ENCODE measurements around the gene MGST2.
"Not testable (repeated sequence)": the region's sequence is repeated elsewhere in the genome, so short reads cannot be mapped to it uniquely, and the experiment has no call there.

The MGST2 gene

GRCh38 chr4:139630991-139631390 lies 34.6 kb upstream of the MGST2 start:
- H3K9ac ChIP-seq (ENCODE audit: low read length), result no peak overlapping the region
- H3K4me1 ChIP-seq (ENCODE audit: insufficient read depth, low read length), result no peaks in the 10 kb centered on the region
- H3K4me3 ChIP-seq (ENCODE audit: low read depth in 1 of 2, low read length in 2 of 2), result no peak overlapping the region
- H3K9me3 ChIP-seq (ENCODE audit: low read length), result no peaks in the 10 kb centered on the region
- H3K36me3 ChIP-seq (ENCODE audit: insufficient read depth, low read length), result no peaks in the 10 kb centered on the region
- no peaks in the 10 kb centered on the region for H3K27me3 ChIP-seq (ENCODE audit: control insufficient read depth in 1 of 2, insufficient read depth in 2 of 2, low read length in 2 of 2)
- H3K27ac ChIP-seq (ENCODE audit: low read depth, low read length), result no peak overlapping the region

GRCh38 chr4:139631791-139632190 lies 33.8 kb upstream of the MGST2 start:
- no peaks in the 10 kb centered on the region for H3K27me3 ChIP-seq (ENCODE audit: control insufficient read depth in 1 of 2, insufficient read depth in 2 of 2, low read length in 2 of 2)
- H3K36me3 ChIP-seq (ENCODE audit: insufficient read depth, low read length), result no peaks in the 10 kb centered on the region
- no peak overlapping the region for H3K27ac ChIP-seq (ENCODE audit: low read depth, low read length)
- no peaks in the 10 kb centered on the region for H3K4me1 ChIP-seq (ENCODE audit: insufficient read depth, low read length)
- no peak overlapping the region for H3K9ac ChIP-seq (ENCODE audit: low read length)
- H3K9me3 ChIP-seq (ENCODE audit: low read length), result no peaks in the 10 kb centered on the region
- H3K4me3 ChIP-seq (ENCODE audit: low read depth in 1 of 2, low read length in 2 of 2), result no peak overlapping the region

- not testable (repeated sequence) for H3K36me3 ChIP-seq (ENCODE audit: insufficient read depth, low read length); H3K9me3 ChIP-seq (ENCODE audit: low read length); H3K27ac ChIP-seq (ENCODE audit: low read depth, low read length); H3K27me3 ChIP-seq (ENCODE audit: control insufficient read depth in 1 of 2, insufficient read depth in 2 of 2, low read length in 2 of 2); H3K9ac ChIP-seq (ENCODE audit: low read length); H3K4me3 ChIP-seq (ENCODE audit: low read depth in 1 of 2, low read length in 2 of 2); H3K4me1 ChIP-seq (ENCODE audit: insufficient read depth, low read length)
Measured at GRCh38 chr4:139632739-139633138, 32.9 kb upstream of the MGST2 start.

GRCh38 chr4:139633195-139633594 lies 32.4 kb upstream of the MGST2 start:
- no peaks in the 10 kb centered on the region for H3K36me3 ChIP-seq (ENCODE audit: insufficient read depth, low read length)
- no peaks in the 10 kb centered on the region for H3K9me3 ChIP-seq (ENCODE audit: low read length)
- no peak overlapping the region for H3K27ac ChIP-seq (ENCODE audit: low read depth, low read length)
- H3K9ac ChIP-seq (ENCODE audit: low read length), result no peak overlapping the region
- no peaks in the 10 kb centered on the region for H3K27me3 ChIP-seq (ENCODE audit: control insufficient read depth in 1 of 2, insufficient read depth in 2 of 2, low read length in 2 of 2)
- H3K4me1 ChIP-seq (ENCODE audit: insufficient read depth, low read length), result no peaks in the 10 kb centered on the region
- H3K4me3 ChIP-seq (ENCODE audit: low read depth in 1 of 2, low read length in 2 of 2), result peak overlapping the region; percentile 4 to 56

GRCh38 chr4:139633661-139634060 lies 32.0 kb upstream of the MGST2 start:
- Histone ChIP-seq H3K4me1 (ENCODE audit: insufficient read depth, low read length) (no peaks in the 10 kb centered on the region), H3K36me3 (ENCODE audit: insufficient read depth, low read length) (no peaks in the 10 kb centered on the region), H3K9ac (ENCODE audit: low read length) (no peak overlapping the region), H3K9me3 (ENCODE audit: low read length) (no peaks in the 10 kb centered on the region), H3K27ac (ENCODE audit: low read depth, low read length) (peak overlapping the region; percentile 35), H3K4me3 (ENCODE audit: low read depth in 1 of 2, low read length in 2 of 2) (peak overlapping the region; percentile 4 to 56), H3K27me3 (ENCODE audit: control insufficient read depth in 1 of 2, insufficient read depth in 2 of 2, low read length in 2 of 2) (no peaks in the 10 kb centered on the region)

- no peak overlapping the region for H3K4me3 ChIP-seq (ENCODE audit: low read depth in 1 of 2, low read length in 2 of 2)
- no peaks in the 10 kb centered on the region for H3K9me3 ChIP-seq (ENCODE audit: low read length)
- H3K27me3 ChIP-seq (ENCODE audit: control insufficient read depth in 1 of 2, insufficient read depth in 2 of 2, low read length in 2 of 2), result no peaks in the 10 kb centered on the region
- no peaks in the 10 kb centered on the region for H3K4me1 ChIP-seq (ENCODE audit: insufficient read depth, low read length)
- H3K27ac ChIP-seq (ENCODE audit: low read depth, low read length), result no peak overlapping the region
- no peak overlapping the region for H3K9ac ChIP-seq (ENCODE audit: low read length)
- no peaks in the 10 kb centered on the region for H3K36me3 ChIP-seq (ENCODE audit: insufficient read depth, low read length)
Measured at GRCh38 chr4:139635966-139636365, 29.7 kb upstream of the MGST2 start.

DNA sequence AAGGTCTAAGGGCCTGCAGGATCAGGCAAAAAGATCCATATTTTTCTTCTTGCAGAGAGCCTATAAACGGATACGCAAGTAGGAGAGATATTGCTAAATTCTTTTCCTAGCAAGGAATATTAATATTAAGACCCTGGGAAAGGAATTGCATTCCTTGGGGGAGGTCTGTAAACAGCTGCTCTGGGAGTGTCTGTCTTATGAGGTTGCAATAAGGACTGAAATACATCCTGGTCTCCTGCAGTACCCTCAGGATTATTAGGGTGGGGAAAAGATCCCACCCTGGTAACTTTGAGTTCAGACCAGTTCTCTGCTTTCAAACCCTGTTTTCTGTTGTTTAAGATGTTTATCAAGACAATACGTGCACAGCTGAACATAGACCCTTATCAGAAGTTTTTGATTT lies 27.3 kb upstream of the MGST2 start:
- not testable (repeated sequence) for H3K4me1 ChIP-seq (ENCODE audit: insufficient read depth, low read length); H3K27ac ChIP-seq (ENCODE audit: low read depth, low read length); H3K9me3 ChIP-seq (ENCODE audit: low read length); H3K4me3 ChIP-seq (ENCODE audit: low read depth in 1 of 2, low read length in 2 of 2); H3K9ac ChIP-seq (ENCODE audit: low read length); H3K27me3 ChIP-seq (ENCODE audit: control insufficient read depth in 1 of 2, insufficient read depth in 2 of 2, low read length in 2 of 2); H3K36me3 ChIP-seq (ENCODE audit: insufficient read depth, low read length)

GRCh38 chr4:139639654-139640053 lies 26.0 kb upstream of the MGST2 start:
- Histone ChIP-seq H3K9ac (ENCODE audit: low read length) (no peak overlapping the region), H3K27me3 (ENCODE audit: control insufficient read depth in 1 of 2, insufficient read depth in 2 of 2, low read length in 2 of 2) (no peaks in the 10 kb centered on the region), H3K36me3 (ENCODE audit: insufficient read depth, low read length) (no peaks in the 10 kb centered on the region), H3K9me3 (ENCODE audit: low read length) (no peaks in the 10 kb centered on the region), H3K27ac (ENCODE audit: low read depth, low read length) (no peak overlapping the region), H3K4me1 (ENCODE audit: insufficient read depth, low read length) (no peaks in the 10 kb centered on the region), H3K4me3 (ENCODE audit: low read depth in 1 of 2, low read length in 2 of 2) (no peak overlapping the region)

- H3K27ac ChIP-seq (ENCODE audit: low read depth, low read length), result no peak overlapping the region
- no peaks in the 10 kb centered on the region for H3K27me3 ChIP-seq (ENCODE audit: control insufficient read depth in 1 of 2, insufficient read depth in 2 of 2, low read length in 2 of 2)
- H3K4me1 ChIP-seq (ENCODE audit: insufficient read depth, low read length), result no peaks in the 10 kb centered on the region
- no peaks in the 10 kb centered on the region for H3K36me3 ChIP-seq (ENCODE audit: insufficient read depth, low read length)
- no peak overlapping the region for H3K4me3 ChIP-seq (ENCODE audit: low read depth in 1 of 2, low read length in 2 of 2)
- H3K9me3 ChIP-seq (ENCODE audit: low read length), result no peaks in the 10 kb centered on the region
- no peak overlapping the region for H3K9ac ChIP-seq (ENCODE audit: low read length)
Measured at GRCh38 chr4:139641218-139641617, 24.4 kb upstream of the MGST2 start.

- no peaks in the 10 kb centered on the region for H3K9me3 ChIP-seq (ENCODE audit: low read length)
- no peaks in the 10 kb centered on the region for H3K27me3 ChIP-seq (ENCODE audit: control insufficient read depth in 1 of 2, insufficient read depth in 2 of 2, low read length in 2 of 2)
- H3K36me3 ChIP-seq (ENCODE audit: insufficient read depth, low read length), result no peaks in the 10 kb centered on the region
- H3K27ac ChIP-seq (ENCODE audit: low read depth, low read length), result no peak overlapping the region
- no peak overlapping the region for H3K9ac ChIP-seq (ENCODE audit: low read length)
- no peak overlapping the region for H3K4me3 ChIP-seq (ENCODE audit: low read depth in 1 of 2, low read length in 2 of 2)
- H3K4me1 ChIP-seq (ENCODE audit: insufficient read depth, low read length), result no peaks in the 10 kb centered on the region
Measured at GRCh38 chr4:139642364-139642763, 23.3 kb upstream of the MGST2 start.

DNA sequence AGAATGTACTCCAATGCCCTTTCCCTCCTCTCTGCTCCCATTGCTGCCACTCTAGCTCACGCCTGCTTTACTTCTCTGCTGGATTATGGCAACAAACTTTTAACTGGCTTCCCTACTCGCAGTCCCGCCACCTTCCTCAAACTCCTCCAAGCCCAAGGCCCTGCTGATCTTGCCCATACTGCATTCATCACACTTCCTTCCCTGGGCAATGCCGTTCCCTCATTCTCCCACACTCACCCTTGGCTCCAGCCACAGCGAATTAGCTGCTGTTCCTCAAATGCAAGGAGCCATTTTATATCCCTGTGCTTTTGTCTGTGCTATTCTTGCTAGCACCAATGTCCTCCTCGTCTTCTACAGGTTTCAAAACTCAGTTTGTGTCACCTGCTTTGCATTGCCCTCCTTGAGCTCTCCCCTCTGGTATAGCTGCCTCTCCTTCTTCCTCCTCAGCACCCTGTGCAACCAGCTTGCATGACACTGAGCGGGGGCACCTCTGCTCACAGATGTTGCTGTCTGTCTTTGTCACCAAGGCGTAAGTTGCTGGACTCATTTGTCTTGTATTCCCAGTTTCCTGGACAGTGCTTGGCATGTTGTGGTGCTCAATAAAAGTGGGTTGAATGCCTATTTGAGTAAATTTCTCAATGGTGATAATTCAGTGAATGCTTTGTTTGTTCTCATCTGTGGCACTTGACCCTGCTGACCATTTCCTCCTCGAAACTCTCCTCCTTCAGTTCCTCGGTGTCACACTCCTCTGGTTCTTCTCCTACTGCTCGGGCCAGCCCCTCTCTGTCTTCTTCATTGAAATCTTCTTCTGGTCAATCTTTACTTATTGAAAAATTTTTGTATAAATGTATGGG lies 22.4 kb upstream of the MGST2 start:
- Histone ChIP-seq H3K27me3 (ENCODE audit: control insufficient read depth in 1 of 2, insufficient read depth in 2 of 2, low read length in 2 of 2) (no peaks in the 10 kb centered on the region), H3K9ac (ENCODE audit: low read length) (no peak overlapping the region), H3K4me1 (ENCODE audit: insufficient read depth, low read length) (no peaks in the 10 kb centered on the region), H3K36me3 (ENCODE audit: insufficient read depth, low read length) (no peaks in the 10 kb centered on the region), H3K27ac (ENCODE audit: low read depth, low read length) (no peak overlapping the region), H3K4me3 (ENCODE audit: low read depth in 1 of 2, low read length in 2 of 2) (no peak overlapping the region), H3K9me3 (ENCODE audit: low read length) (no peaks in the 10 kb centered on the region)

DNA sequence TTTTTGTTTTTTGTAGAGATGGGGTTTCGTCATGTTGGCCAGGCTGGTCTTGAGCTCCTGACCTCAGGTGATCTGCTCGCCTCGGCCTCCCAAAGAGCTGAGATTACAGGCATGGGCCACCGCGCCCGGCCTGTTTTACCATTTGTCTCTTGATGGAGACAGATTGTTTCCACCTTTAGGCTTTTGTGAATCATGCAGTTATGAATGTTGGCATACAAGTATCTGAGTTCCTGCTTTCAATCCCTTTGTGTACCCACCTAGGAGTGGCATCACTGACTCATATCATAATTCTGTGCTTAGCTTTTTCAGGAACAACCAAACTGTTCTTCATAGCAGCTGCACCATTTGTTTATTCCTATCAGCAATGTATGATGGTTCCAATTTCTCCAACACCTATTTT lies 20.2 kb upstream of the MGST2 start:
- no peak overlapping the region for H3K9ac ChIP-seq (ENCODE audit: low read length)
- H3K4me3 ChIP-seq (ENCODE audit: low read depth in 1 of 2, low read length in 2 of 2), result no peak overlapping the region
- no peaks in the 10 kb centered on the region for H3K4me1 ChIP-seq (ENCODE audit: insufficient read depth, low read length)
- H3K9me3 ChIP-seq (ENCODE audit: low read length), result no peaks in the 10 kb centered on the region
- no peaks in the 10 kb centered on the region for H3K27me3 ChIP-seq (ENCODE audit: control insufficient read depth in 1 of 2, insufficient read depth in 2 of 2, low read length in 2 of 2)
- H3K27ac ChIP-seq (ENCODE audit: low read depth, low read length), result no peak overlapping the region
- H3K36me3 ChIP-seq (ENCODE audit: insufficient read depth, low read length), result no peaks in the 10 kb centered on the region

Data from muscle layer of colon (tissue), 2 donors.